Measurements from ENCODE around the gene GRIK1.

GRIK1 gene

DNA sequence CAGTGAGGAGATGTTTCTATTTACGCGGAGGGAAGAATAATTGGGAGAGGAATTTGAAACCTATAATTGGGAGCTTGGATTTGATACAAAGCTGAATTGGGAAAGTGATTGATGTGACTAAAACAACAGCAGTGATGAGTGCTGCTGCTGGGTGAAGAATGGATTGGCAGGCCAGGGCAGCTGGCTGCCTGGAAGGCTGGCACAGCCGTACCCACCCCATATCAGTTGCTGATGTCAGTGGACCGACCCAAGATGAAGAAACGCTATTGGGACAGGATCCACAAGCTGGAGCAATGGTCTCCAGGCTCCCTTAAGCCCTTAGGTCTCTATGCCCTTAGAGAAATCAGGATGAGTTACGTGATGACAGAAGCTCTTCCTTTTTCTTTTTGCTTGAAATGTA lies 47.4 kb downstream of the GRIK1 start:
- no peak overlapping the region for H3K4me2 ChIP-seq (ENCODE audit: low read length)
- no peak overlapping the region for H3K4me3 ChIP-seq (ENCODE audit: low read depth, low read length, poor library complexity, severe bottlenecking)
- H3K9me2 ChIP-seq (ENCODE audit: low read depth, low read length), result no peaks in the 10 kb centered on the region

DNA sequence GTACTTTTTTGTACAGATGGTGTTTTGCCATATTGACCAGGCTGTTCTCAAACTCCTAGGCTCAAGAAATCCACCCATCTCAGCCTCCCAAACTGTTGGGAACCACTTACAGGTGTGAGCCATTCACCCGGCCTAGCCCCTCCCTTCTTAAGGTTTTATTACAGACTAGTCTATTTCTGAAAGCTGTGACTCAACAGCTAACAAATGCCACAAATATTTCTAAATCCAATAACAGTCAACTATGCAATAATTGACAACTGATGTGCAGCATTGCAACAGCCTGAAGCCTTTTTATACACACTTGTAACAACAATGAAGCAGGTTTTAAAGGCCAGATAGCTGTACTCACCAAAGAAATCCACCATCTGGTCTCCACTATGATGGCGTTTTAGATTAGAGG lies 51.4 kb downstream of the GRIK1 start:
- Histone ChIP-seq H3K4me3 (ENCODE audit: low read depth, low read length, poor library complexity, severe bottlenecking) (no peak overlapping the region), H3K9ac (ENCODE audit: low read length) (no peak overlapping the region), H3F3A (ENCODE audit: insufficient read depth, low read length) (no peaks in the 10 kb centered on the region), H3K4me2 (ENCODE audit: low read length) (no peak overlapping the region), H3K4me1 (ENCODE audit: insufficient read depth, low read length, severe bottlenecking) (no peaks in the 10 kb centered on the region), H3K79me2 (ENCODE audit: insufficient read depth, low read length) (no peaks in the 10 kb centered on the region), H3K9me3 (ENCODE audit: low read length) (no peaks in the 10 kb centered on the region), H4K20me1 (ENCODE audit: insufficient read depth, low read length) (no peaks in the 10 kb centered on the region), H3K9me2 (ENCODE audit: low read depth, low read length) (no peaks in the 10 kb centered on the region), H3K27me3 (ENCODE audit: insufficient read depth, low read length) (no peaks in the 10 kb centered on the region), H3K36me3 (ENCODE audit: insufficient read depth, low read length) (no peaks in the 10 kb centered on the region), H2AFZ (ENCODE audit: low read length) (no peak overlapping the region), H3K27ac (ENCODE audit: low read depth, low read length, poor library complexity, severe bottlenecking) (no peak overlapping the region)
- TF ChIP-seq, protein P1, sequence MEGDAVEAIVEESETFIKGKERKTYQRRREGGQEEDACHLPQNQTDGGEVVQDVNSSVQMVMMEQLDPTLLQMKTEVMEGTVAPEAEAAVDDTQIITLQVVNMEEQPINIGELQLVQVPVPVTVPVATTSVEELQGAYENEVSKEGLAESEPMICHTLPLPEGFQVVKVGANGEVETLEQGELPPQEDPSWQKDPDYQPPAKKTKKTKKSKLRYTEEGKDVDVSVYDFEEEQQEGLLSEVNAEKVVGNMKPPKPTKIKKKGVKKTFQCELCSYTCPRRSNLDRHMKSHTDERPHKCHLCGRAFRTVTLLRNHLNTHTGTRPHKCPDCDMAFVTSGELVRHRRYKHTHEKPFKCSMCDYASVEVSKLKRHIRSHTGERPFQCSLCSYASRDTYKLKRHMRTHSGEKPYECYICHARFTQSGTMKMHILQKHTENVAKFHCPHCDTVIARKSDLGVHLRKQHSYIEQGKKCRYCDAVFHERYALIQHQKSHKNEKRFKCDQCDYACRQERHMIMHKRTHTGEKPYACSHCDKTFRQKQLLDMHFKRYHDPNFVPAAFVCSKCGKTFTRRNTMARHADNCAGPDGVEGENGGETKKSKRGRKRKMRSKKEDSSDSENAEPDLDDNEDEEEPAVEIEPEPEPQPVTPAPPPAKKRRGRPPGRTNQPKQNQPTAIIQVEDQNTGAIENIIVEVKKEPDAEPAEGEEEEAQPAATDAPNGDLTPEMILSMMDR (IDR thresholded peaks at IDR 0.05; ENCODE audit: low read length), result no peak
- no peak for TF ChIP-seq EZH2 (IDR thresholded peaks at IDR 0.05; ENCODE audit: borderline replicate concordance, low read length)

More for the DNA sequence above, 47.4 kb downstream of the GRIK1 start:
- Histone ChIP-seq H3K4me1 (ENCODE audit: insufficient read depth, low read length, severe bottlenecking) (no peaks in the 10 kb centered on the region), H3K36me3 (ENCODE audit: insufficient read depth, low read length) (no peaks in the 10 kb centered on the region), H2AFZ (ENCODE audit: low read length) (no peak overlapping the region), H3K27me3 (ENCODE audit: insufficient read depth, low read length) (no peaks in the 10 kb centered on the region), H3K9me3 (ENCODE audit: low read length) (no peaks in the 10 kb centered on the region), H3K9ac (ENCODE audit: low read length) (no peak overlapping the region), H4K20me1 (ENCODE audit: insufficient read depth, low read length) (no peaks in the 10 kb centered on the region), H3K27ac (ENCODE audit: low read depth, low read length, poor library complexity, severe bottlenecking) (no peak overlapping the region), H3F3A (ENCODE audit: insufficient read depth, low read length) (no peaks in the 10 kb centered on the region), H3K79me2 (ENCODE audit: insufficient read depth, low read length) (no peaks in the 10 kb centered on the region)
- TF ChIP-seq EZH2 (IDR thresholded peaks at IDR 0.05; ENCODE audit: borderline replicate concordance, low read length), result no peak
- TF ChIP-seq, protein P1 (IDR thresholded peaks at IDR 0.05; ENCODE audit: low read length), result no peak

DNA sequence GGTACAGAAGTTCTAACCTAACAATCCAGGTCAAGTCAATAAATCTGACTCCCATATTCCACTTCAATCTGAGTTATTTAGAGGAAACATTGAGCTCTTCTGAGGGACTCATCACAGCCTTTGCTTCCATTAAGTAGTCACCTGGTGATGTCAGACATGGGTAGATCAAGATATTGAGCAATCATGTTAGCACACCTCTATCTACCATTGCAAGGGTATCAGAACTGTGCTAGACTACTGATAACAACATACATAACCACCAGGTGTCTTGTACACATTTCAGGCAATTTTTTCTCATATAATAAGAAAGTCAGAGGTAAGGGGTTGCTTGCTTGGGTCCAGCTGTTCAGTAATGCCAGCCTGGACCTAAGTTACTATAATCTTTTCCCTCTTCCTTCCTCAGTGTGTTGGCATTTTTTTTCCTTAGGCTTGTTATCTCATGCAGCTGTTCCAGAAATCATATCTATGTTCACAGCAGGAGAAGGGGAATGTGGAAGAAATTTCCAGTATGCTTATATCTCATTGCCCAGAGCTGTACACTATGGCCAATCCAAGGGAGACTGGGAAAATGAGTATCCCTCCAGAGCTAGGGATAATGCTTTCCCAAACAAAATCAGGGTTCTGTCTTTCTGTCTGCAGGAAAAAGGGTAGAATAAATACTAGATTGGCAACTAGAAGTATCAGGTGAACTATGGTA lies 52.3 kb downstream of the GRIK1 start:
- no peak overlapping the region for H3K4me3 ChIP-seq (ENCODE audit: low read depth, low read length, poor library complexity, severe bottlenecking)
- TF ChIP-seq, protein P1 (IDR thresholded peaks at IDR 0.05; ENCODE audit: low read length), result no peak
- TF ChIP-seq EZH2 (IDR thresholded peaks at IDR 0.05; ENCODE audit: borderline replicate concordance, low read length), result no peak
- no peaks in the 10 kb centered on the region for H3K4me1 ChIP-seq (ENCODE audit: insufficient read depth, low read length, severe bottlenecking)
- H3K9ac ChIP-seq (ENCODE audit: low read length), result no peak overlapping the region
- H3K27ac ChIP-seq (ENCODE audit: low read depth, low read length, poor library complexity, severe bottlenecking), result no peak overlapping the region
- H3K9me2 ChIP-seq (ENCODE audit: low read depth, low read length), result no peaks in the 10 kb centered on the region
- H3K27me3 ChIP-seq (ENCODE audit: insufficient read depth, low read length), result no peaks in the 10 kb centered on the region
- H2AFZ ChIP-seq (ENCODE audit: low read length), result no peak overlapping the region
- no peak overlapping the region for H3K4me2 ChIP-seq (ENCODE audit: low read length)
- no peaks in the 10 kb centered on the region for H4K20me1 ChIP-seq (ENCODE audit: insufficient read depth, low read length)
- no peaks in the 10 kb centered on the region for H3K36me3 ChIP-seq (ENCODE audit: insufficient read depth, low read length)
- no peaks in the 10 kb centered on the region for H3K9me3 ChIP-seq (ENCODE audit: low read length)
- H3F3A ChIP-seq (ENCODE audit: insufficient read depth, low read length), result no peaks in the 10 kb centered on the region
- no peaks in the 10 kb centered on the region for H3K79me2 ChIP-seq (ENCODE audit: insufficient read depth, low read length)
